ENCODE measurements around the gene ACACB. TPM values are rescaled to one million over a fixed set of nuclear protein-coding genes. Genes with fewer than 3 reads are reported as not detected.

Gene ACACB
- total RNA-seq, 4 donors from 2014 or later = 402 to 560 (median 525) TPM

GRCh38 chr12:109147954-109148353, 31.6 kb downstream of the ACACB start:
- H3K36me3 ChIP-seq = peaks cover 0 to 6% (median 0%) of the 10 kb centered on the region in 3 donors
- 32 to 41% methylated on average over 2 of the region's 2 CpGs for WGBS, 2 donors
- no peak overlapping the region for H3K4me3 ChIP-seq
- peak overlapping the region in 3 of 4 donors; percentile 34 to 84 (median 54) for H3K27ac ChIP-seq
- H3K27me3 ChIP-seq = no peaks in the 10 kb centered on the region
- H3K9me3 ChIP-seq = no peaks in the 10 kb centered on the region
- DNase-seq (ENCODE audit: low spot score in 2 of 2) = peak in 1 of 2 donors; percentile 82
- peaks cover 0 to 48% (median 2%) of the 10 kb centered on the region in 4 donors for H3K4me1 ChIP-seq
- TF ChIP-seq EP300 (IDR thresholded peaks at IDR 0.05) = peak; percentile 36 to 96
- no peak for TF ChIP-seq CTCF (IDR thresholded peaks at IDR 0.05)
- peak in 1 of 2 donors; percentile 18 for TF ChIP-seq POLR2A (IDR thresholded peaks at IDR 0.05)

GRCh38 chr12:109150124-109150640, 33.8 kb downstream of the ACACB start:
- Histone ChIP-seq H3K4me3 (no peak overlapping the region), H3K27ac (peak overlapping the region in 1 of 4 donors; percentile 84), H3K9me3 (no peaks in the 10 kb centered on the region), H3K27me3 (no peaks in the 10 kb centered on the region), H3K36me3 (peaks cover 0 to 6% (median 0%) of the 10 kb centered on the region in 3 donors), H3K4me1 (peaks cover 0 to 46% (median 2%) of the 10 kb centered on the region in 4 donors)
- no peak for DNase-seq (ENCODE audit: low spot score in 2 of 2)
- 93% methylated on average over 9 of the region's 9 CpGs for WGBS, 2 donors
- TF ChIP-seq EP300 (IDR thresholded peaks at IDR 0.05) (no peak), CTCF (IDR thresholded peaks at IDR 0.05) (no peak), POLR2A (IDR thresholded peaks at IDR 0.05) (no peak)

- WGBS, 2 donors = 88 to 96% methylated on average over 4 of the region's 4 CpGs
- no peaks in the 10 kb centered on the region for H3K27me3 ChIP-seq
- H3K9me3 ChIP-seq = no peaks in the 10 kb centered on the region
- no peak for DNase-seq (ENCODE audit: low spot score in 2 of 2)
- H3K4me1 ChIP-seq = peaks cover 0 to 46% (median 4%) of the 10 kb centered on the region in 4 donors
- no peak overlapping the region for H3K4me3 ChIP-seq
- peaks cover 0 to 6% (median 0%) of the 10 kb centered on the region in 3 donors for H3K36me3 ChIP-seq
- no peak overlapping the region for H3K27ac ChIP-seq
- TF ChIP-seq POLR2A (IDR thresholded peaks at IDR 0.05) (no peak), EP300 (IDR thresholded peaks at IDR 0.05) (no peak), CTCF (IDR thresholded peaks at IDR 0.05) (no peak)
Observed at GRCh38 chr12:109151457-109151856, 35.1 kb downstream of the ACACB start.

- TF ChIP-seq CTCF (IDR thresholded peaks at IDR 0.05) (no peak), POLR2A (IDR thresholded peaks at IDR 0.05) (no peak), EP300 (IDR thresholded peaks at IDR 0.05) (no peak)
- DNase-seq (ENCODE audit: low spot score in 2 of 2) = no peak
Observed at GRCh38 chr12:109153821-109154441, 37.5 kb downstream of the ACACB start.

More at GRCh38 chr12:109153821-109154441, 37.5 kb downstream of the ACACB start:
- H3K27ac ChIP-seq = peak overlapping the region; percentile 62 to 95 (median 76)
- H3K36me3 ChIP-seq = peaks cover 0 to 6% (median 0%) of the 10 kb centered on the region in 3 donors
- H3K9me3 ChIP-seq = no peaks in the 10 kb centered on the region
- H3K4me1 ChIP-seq = peaks cover 0 to 50% (median 8%) of the 10 kb centered on the region in 4 donors
- H3K4me3 ChIP-seq = peak overlapping the region; percentile 49 to 91 (median 64)
- H3K27me3 ChIP-seq = no peaks in the 10 kb centered on the region
- 28% methylated on average over 18 of the region's 18 CpGs for WGBS, 2 donors

Data from tibial nerve (tissue), 4 donors.